Progenitor cell of endocrine pancreas (in vitro differentiated cells): ENCODE data around the gene TMEM243. TPM values are rescaled to one million over a fixed set of nuclear protein-coding genes. Genes with fewer than 3 reads are reported as not detected.

ENCODE experiments used
- DNase-seq: peaks from one replicate; pipeline ENCODE4 v3.0.0; 2021; ENCODE audit warnings: low spot score; ENCODE audit not compliant: unreplicated experiment
- H3K27ac Mint-ChIP-seq: 2 replicates; pipeline ENCODE4 v1.8.0; 2021; ENCODE audit warnings: mild to moderate bottlenecking, moderate library complexity, mixed read lengths
- H3K27me3 Mint-ChIP-seq: 2 replicates; pipeline ENCODE4 v1.8.0; 2021; ENCODE audit warnings: mixed read lengths
- H3K36me3 Mint-ChIP-seq: 2 replicates; pipeline ENCODE4 v1.8.0; 2022; ENCODE audit warnings: mixed read lengths; ENCODE audit not compliant: insufficient read depth
- H3K4me1 Mint-ChIP-seq: 2 replicates; pipeline ENCODE4 v1.8.0; 2021; ENCODE audit warnings: low read depth, mixed read lengths
- H3K4me3 Mint-ChIP-seq: 2 replicates; pipeline ENCODE4 v1.8.0; 2021; ENCODE audit warnings: low read depth, mild to moderate bottlenecking, moderate library complexity, mixed read lengths
- H3K9me3 Mint-ChIP-seq: 2 replicates; pipeline ENCODE4 v1.8.0; 2021; ENCODE audit warnings: low read depth, mixed read lengths
- total RNA-seq: library from RNA; stranded (reverse); gene quantifications from 2 replicates; pipeline ENCODE4 v1.2.1, GENCODE V29; 2021
- TF ChIP-seq, protein P1 (sequence below): fragments of 200-600 bp; sonication (generic); IDR thresholded peaks from one replicate; pipeline ENCODE4 v1.5.0; 2021; ENCODE audit warnings: antibody characterized with exemption, mild to moderate bottlenecking; ENCODE audit not compliant: unreplicated experiment

The TMEM243 gene
- total RNA-seq, 1 donor from 2014 or later: 16.6 TPM

- DNase-seq: no peak
- Mint-ChIP-seq H3K4me3 (no peak overlapping the region), H3K27ac (no peak overlapping the region), H3K9me3 (peaks cover 3% of the 10 kb centered on the region), H3K36me3 (no peaks in the 10 kb centered on the region), H3K27me3 (no peaks in the 10 kb centered on the region), H3K4me1 (peaks cover 1% of the 10 kb centered on the region)
- TF ChIP-seq, protein P1, sequence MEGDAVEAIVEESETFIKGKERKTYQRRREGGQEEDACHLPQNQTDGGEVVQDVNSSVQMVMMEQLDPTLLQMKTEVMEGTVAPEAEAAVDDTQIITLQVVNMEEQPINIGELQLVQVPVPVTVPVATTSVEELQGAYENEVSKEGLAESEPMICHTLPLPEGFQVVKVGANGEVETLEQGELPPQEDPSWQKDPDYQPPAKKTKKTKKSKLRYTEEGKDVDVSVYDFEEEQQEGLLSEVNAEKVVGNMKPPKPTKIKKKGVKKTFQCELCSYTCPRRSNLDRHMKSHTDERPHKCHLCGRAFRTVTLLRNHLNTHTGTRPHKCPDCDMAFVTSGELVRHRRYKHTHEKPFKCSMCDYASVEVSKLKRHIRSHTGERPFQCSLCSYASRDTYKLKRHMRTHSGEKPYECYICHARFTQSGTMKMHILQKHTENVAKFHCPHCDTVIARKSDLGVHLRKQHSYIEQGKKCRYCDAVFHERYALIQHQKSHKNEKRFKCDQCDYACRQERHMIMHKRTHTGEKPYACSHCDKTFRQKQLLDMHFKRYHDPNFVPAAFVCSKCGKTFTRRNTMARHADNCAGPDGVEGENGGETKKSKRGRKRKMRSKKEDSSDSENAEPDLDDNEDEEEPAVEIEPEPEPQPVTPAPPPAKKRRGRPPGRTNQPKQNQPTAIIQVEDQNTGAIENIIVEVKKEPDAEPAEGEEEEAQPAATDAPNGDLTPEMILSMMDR: no peak
Observed at GRCh38 chr7:87234949-87235348, 15.4 kb upstream of the TMEM243 start.

GRCh38 chr7:87231711-87232110 lies 12.2 kb upstream of the TMEM243 start:
- peaks cover 4% of the 10 kb centered on the region for H3K27me3 Mint-ChIP-seq
- H3K4me3 Mint-ChIP-seq: no peak overlapping the region
- DNase-seq: no peak
- H3K4me1 Mint-ChIP-seq: peaks cover 1% of the 10 kb centered on the region
- TF ChIP-seq, protein P1: no peak
- H3K9me3 Mint-ChIP-seq: no peaks in the 10 kb centered on the region
- no peaks in the 10 kb centered on the region for H3K36me3 Mint-ChIP-seq
- H3K27ac Mint-ChIP-seq: no peak overlapping the region

GRCh38 chr7:87231258-87231657 lies 11.7 kb upstream of the TMEM243 start:
- H3K27me3 Mint-ChIP-seq: peaks cover 8% of the 10 kb centered on the region
- H3K27ac Mint-ChIP-seq: no peak overlapping the region
- TF ChIP-seq, protein P1: no peak
- DNase-seq: no peak
- no peaks in the 10 kb centered on the region for H3K36me3 Mint-ChIP-seq
- no peaks in the 10 kb centered on the region for H3K4me1 Mint-ChIP-seq
- no peak overlapping the region for H3K4me3 Mint-ChIP-seq
- no peaks in the 10 kb centered on the region for H3K9me3 Mint-ChIP-seq

- H3K4me1 Mint-ChIP-seq: no peaks in the 10 kb centered on the region
- H3K27me3 Mint-ChIP-seq: peaks cover 19% of the 10 kb centered on the region
- no peak for DNase-seq
- H3K36me3 Mint-ChIP-seq: no peaks in the 10 kb centered on the region
- TF ChIP-seq, protein P1: no peak
- no peaks in the 10 kb centered on the region for H3K9me3 Mint-ChIP-seq
- no peak overlapping the region for H3K27ac Mint-ChIP-seq
- no peak overlapping the region for H3K4me3 Mint-ChIP-seq
Observed at GRCh38 chr7:87226495-87226894, 7.0 kb upstream of the TMEM243 start.

- H3K4me3 Mint-ChIP-seq: no peak overlapping the region
- TF ChIP-seq, protein P1: no peak
- no peak for DNase-seq
- H3K4me1 Mint-ChIP-seq: peaks cover 3% of the 10 kb centered on the region
- peaks cover 19% of the 10 kb centered on the region for H3K27me3 Mint-ChIP-seq
- H3K9me3 Mint-ChIP-seq: no peaks in the 10 kb centered on the region
- H3K36me3 Mint-ChIP-seq: no peaks in the 10 kb centered on the region
- H3K27ac Mint-ChIP-seq: no peak overlapping the region
Observed at GRCh38 chr7:87225696-87226095, 6.2 kb upstream of the TMEM243 start.
